DOHH2 (cell line): ENCODE results near the gene PCSK5.

Experiments
- H3F3A ChIP-seq: fragments of 200-600 bp; sonication (generic), shearing (Covaris generic); 2 replicates; pipeline ENCODE4 v1.6.0; 2016; ENCODE audit warnings: antibody characterized with exemption, mild to moderate bottlenecking; ENCODE audit not compliant: control insufficient read depth, insufficient read depth
- H3K27ac ChIP-seq: fragments of 200-600 bp; sonication (generic); 2 replicates; pipeline ENCODE4 v1.5.1; 2014; ENCODE audit warnings: low read depth, mild to moderate bottlenecking, low read length, moderate library complexity
- H3K27me3 ChIP-seq: fragments of 200-600 bp; sonication (generic); 2 replicates; pipeline ENCODE4 v1.6.1; 2014; ENCODE audit warnings: mild to moderate bottlenecking, low read length, mixed read lengths; ENCODE audit not compliant: control insufficient read depth
- H3K36me3 ChIP-seq: fragments of 200-600 bp; sonication (generic); 2 replicates; pipeline ENCODE4 v1.6.1; 2014; ENCODE audit warnings: mild to moderate bottlenecking, low read length, moderate library complexity, mixed read lengths; ENCODE audit not compliant: control insufficient read depth
- H3K4me1 ChIP-seq: fragments of 200-600 bp; sonication (generic); 2 replicates; pipeline ENCODE4 v1.6.1; 2014; ENCODE audit warnings: mild to moderate bottlenecking, low read length, mixed read lengths; ENCODE audit not compliant: control insufficient read depth
- H3K4me2 ChIP-seq: fragments of 200-600 bp; sonication (generic); 2 replicates; pipeline ENCODE4 v1.6.0; 2014; ENCODE audit warnings: mild to moderate bottlenecking, low read length, moderate library complexity
- H3K4me3 ChIP-seq: fragments of 200-600 bp; sonication (generic); 2 replicates; pipeline ENCODE4 v1.5.1; 2014; ENCODE audit warnings: mild to moderate bottlenecking, low read length, mixed read lengths
- H3K79me2 ChIP-seq: fragments of 200-600 bp; sonication (generic); 2 replicates; pipeline ENCODE4 v1.6.1; 2014; ENCODE audit warnings: mild to moderate bottlenecking, low read length, mixed read lengths; ENCODE audit not compliant: control insufficient read depth
- H3K9me2 ChIP-seq: fragments of 200-600 bp; sonication (generic); replicated peaks from 2 replicates; pipeline ENCODE4 v1.6.1; 2014; ENCODE audit warnings: mild to moderate bottlenecking, low read length, mixed read lengths; ENCODE audit not compliant: control insufficient read depth
- H3K9me3 ChIP-seq: fragments of 200-600 bp; sonication (generic); 2 replicates; pipeline ENCODE4 v1.6.1; 2014; ENCODE audit warnings: antibody characterized with exemption, low read length, mixed read lengths; ENCODE audit not compliant: control insufficient read depth, insufficient read depth
- H4K20me1 ChIP-seq: fragments of 200-600 bp; sonication (generic); 2 replicates; pipeline ENCODE4 v1.6.0; 2014; ENCODE audit warnings: low read depth, mild to moderate bottlenecking, antibody characterized with exemption, low read length, moderate library complexity; ENCODE audit not compliant: control insufficient read depth, insufficient read depth
- EZH2phosphoT487 ChIP-seq: fragments of 200-600 bp; sonication (generic); IDR thresholded peaks from 2 replicates; pipeline ENCODE4 v1.6.1; 2017; ENCODE audit warnings: borderline replicate concordance, mild to moderate bottlenecking, antibody characterized with exemption, low read length, moderate library complexity, mixed read lengths
- TF ChIP-seq, protein P1 (sequence below): fragments of 200-600 bp; sonication (generic); IDR thresholded peaks from one replicate; pipeline ENCODE4 v1.5.1; 2014; ENCODE audit warnings: antibody characterized with exemption, mild to moderate bottlenecking, low read depth, low read length; ENCODE audit not compliant: poor library complexity, severe bottlenecking

Gene PCSK5

DNA sequence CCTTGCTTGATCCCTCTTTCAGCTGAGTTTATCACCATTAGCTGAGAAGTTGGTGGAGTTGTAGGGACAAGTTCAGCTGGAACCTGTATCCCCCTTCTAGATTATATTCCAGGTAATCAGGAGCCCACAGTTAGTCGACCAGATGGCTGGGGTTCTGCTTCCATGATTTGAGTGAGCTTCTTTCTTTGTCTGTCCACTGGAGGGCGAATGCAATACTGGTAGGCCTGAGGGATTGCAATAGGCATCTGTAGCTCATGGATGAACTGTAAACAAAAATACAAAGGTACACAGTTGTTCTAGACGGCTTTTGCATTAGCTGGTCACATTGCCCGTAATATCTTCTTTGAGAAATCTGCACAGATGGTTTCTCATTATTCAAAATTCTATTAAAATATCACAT, 88.9 kb downstream of the PCSK5 start:
- Histone ChIP-seq H4K20me1 (no peaks in the 10 kb centered on the region), H3K9me2 (no peaks in the 10 kb centered on the region), H3K4me2 (no peak overlapping the region), H3K4me1 (no peaks in the 10 kb centered on the region), H3K27ac (no peak overlapping the region), H3K9me3 (no peaks in the 10 kb centered on the region), H3K4me3 (no peak overlapping the region), H3K27me3 (no peaks in the 10 kb centered on the region), H3K36me3 (no peaks in the 10 kb centered on the region), H3F3A (no peaks in the 10 kb centered on the region), H3K79me2 (no peaks in the 10 kb centered on the region)
- no peak for TF ChIP-seq EZH2phosphoT487
- TF ChIP-seq, protein P1, sequence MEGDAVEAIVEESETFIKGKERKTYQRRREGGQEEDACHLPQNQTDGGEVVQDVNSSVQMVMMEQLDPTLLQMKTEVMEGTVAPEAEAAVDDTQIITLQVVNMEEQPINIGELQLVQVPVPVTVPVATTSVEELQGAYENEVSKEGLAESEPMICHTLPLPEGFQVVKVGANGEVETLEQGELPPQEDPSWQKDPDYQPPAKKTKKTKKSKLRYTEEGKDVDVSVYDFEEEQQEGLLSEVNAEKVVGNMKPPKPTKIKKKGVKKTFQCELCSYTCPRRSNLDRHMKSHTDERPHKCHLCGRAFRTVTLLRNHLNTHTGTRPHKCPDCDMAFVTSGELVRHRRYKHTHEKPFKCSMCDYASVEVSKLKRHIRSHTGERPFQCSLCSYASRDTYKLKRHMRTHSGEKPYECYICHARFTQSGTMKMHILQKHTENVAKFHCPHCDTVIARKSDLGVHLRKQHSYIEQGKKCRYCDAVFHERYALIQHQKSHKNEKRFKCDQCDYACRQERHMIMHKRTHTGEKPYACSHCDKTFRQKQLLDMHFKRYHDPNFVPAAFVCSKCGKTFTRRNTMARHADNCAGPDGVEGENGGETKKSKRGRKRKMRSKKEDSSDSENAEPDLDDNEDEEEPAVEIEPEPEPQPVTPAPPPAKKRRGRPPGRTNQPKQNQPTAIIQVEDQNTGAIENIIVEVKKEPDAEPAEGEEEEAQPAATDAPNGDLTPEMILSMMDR: no peak

GRCh38 chr9:75983319-75984045, 93.0 kb downstream of the PCSK5 start:
- no peak overlapping the region for H3K27ac ChIP-seq
- TF ChIP-seq, protein P1: no peak
- no peak for TF ChIP-seq EZH2phosphoT487

GRCh38 chr9:75985515-75985914, 95.0 kb downstream of the PCSK5 start:
- H3K9me3 ChIP-seq: no peaks in the 10 kb centered on the region
- no peak overlapping the region for H3K27ac ChIP-seq
- H3K4me2 ChIP-seq: no peak overlapping the region
- H4K20me1 ChIP-seq: no peaks in the 10 kb centered on the region
- no peak for TF ChIP-seq EZH2phosphoT487
- TF ChIP-seq, protein P1: no peak
- no peaks in the 10 kb centered on the region for H3K79me2 ChIP-seq
- H3K4me3 ChIP-seq: no peak overlapping the region
- H3K27me3 ChIP-seq: no peaks in the 10 kb centered on the region
- no peaks in the 10 kb centered on the region for H3K4me1 ChIP-seq
- H3K36me3 ChIP-seq: no peaks in the 10 kb centered on the region
- no peaks in the 10 kb centered on the region for H3F3A ChIP-seq
- H3K9me2 ChIP-seq: no peaks in the 10 kb centered on the region

More at GRCh38 chr9:75983319-75984045, 93.0 kb downstream of the PCSK5 start:
- no peaks in the 10 kb centered on the region for H3K79me2 ChIP-seq
- no peaks in the 10 kb centered on the region for H3F3A ChIP-seq
- H3K4me2 ChIP-seq: no peak overlapping the region
- H3K36me3 ChIP-seq: no peaks in the 10 kb centered on the region
- no peaks in the 10 kb centered on the region for H3K9me3 ChIP-seq
- H3K4me3 ChIP-seq: no peak overlapping the region
- no peaks in the 10 kb centered on the region for H3K27me3 ChIP-seq
- H3K4me1 ChIP-seq: no peaks in the 10 kb centered on the region
- H3K9me2 ChIP-seq: no peaks in the 10 kb centered on the region
- H4K20me1 ChIP-seq: no peaks in the 10 kb centered on the region
